ENCODE measurements around the gene SETD9.

- TF ChIP-seq, protein P1, sequence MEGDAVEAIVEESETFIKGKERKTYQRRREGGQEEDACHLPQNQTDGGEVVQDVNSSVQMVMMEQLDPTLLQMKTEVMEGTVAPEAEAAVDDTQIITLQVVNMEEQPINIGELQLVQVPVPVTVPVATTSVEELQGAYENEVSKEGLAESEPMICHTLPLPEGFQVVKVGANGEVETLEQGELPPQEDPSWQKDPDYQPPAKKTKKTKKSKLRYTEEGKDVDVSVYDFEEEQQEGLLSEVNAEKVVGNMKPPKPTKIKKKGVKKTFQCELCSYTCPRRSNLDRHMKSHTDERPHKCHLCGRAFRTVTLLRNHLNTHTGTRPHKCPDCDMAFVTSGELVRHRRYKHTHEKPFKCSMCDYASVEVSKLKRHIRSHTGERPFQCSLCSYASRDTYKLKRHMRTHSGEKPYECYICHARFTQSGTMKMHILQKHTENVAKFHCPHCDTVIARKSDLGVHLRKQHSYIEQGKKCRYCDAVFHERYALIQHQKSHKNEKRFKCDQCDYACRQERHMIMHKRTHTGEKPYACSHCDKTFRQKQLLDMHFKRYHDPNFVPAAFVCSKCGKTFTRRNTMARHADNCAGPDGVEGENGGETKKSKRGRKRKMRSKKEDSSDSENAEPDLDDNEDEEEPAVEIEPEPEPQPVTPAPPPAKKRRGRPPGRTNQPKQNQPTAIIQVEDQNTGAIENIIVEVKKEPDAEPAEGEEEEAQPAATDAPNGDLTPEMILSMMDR (conservative IDR thresholded peaks at IDR 0.05; ENCODE audit: low read depth in 2 of 2): no peak
- no peak for TF ChIP-seq ZNF114 (CRISPR knock-in tag; IDR thresholded peaks at IDR 0.05)
- no peak for TF ChIP-seq POLR2AphosphoS5 (IDR thresholded peaks at IDR 0.05; ENCODE audit: low read depth)
- TF ChIP-seq REST (IDR thresholded peaks at IDR 0.05; ENCODE audit: unreplicated experiment): no peak
- TF ChIP-seq EZH2phosphoT487 (IDR thresholded peaks at IDR 0.05; ENCODE audit: unreplicated experiment): no peak
- TF ChIP-seq JUNB (IDR thresholded peaks at IDR 0.05; ENCODE audit: unreplicated experiment): no peak
Observed at GRCh38 chr5:56958595-56958994, 49.2 kb downstream of the SETD9 start.

Data from GM23338 (cell line).